Ectodermal cell (in vitro differentiated cells): ENCODE results near the gene SIGLEC1.
A peak's percentile ranks its signal among the peaks of the same experiment; 100 is the strongest.

Source experiments
- H3K27ac ChIP-seq: 2 replicates; pipeline ENCODE4 v1.7.0; 2013; ENCODE audit warnings: mild to moderate bottlenecking, low read depth, low read length; ENCODE audit not compliant: insufficient read depth, poor library complexity, severe bottlenecking
- H3K27me3 ChIP-seq: 2 replicates; pipeline ENCODE4 v1.7.0; 2013; ENCODE audit warnings: mild to moderate bottlenecking, low read length; ENCODE audit not compliant: insufficient read depth, control insufficient read depth, poor library complexity, severe bottlenecking
- H3K36me3 ChIP-seq: one replicate; pipeline ENCODE4 v1.7.0; 2013; ENCODE audit warnings: low read length; ENCODE audit not compliant: control insufficient read depth, insufficient read depth
- H3K4me1 ChIP-seq: one replicate; pipeline ENCODE4 v1.7.0; 2013; ENCODE audit warnings: low read length; ENCODE audit not compliant: control insufficient read depth, insufficient read depth
- H3K4me3 ChIP-seq: 2 replicates; pipeline ENCODE4 v1.7.0; 2013; ENCODE audit warnings: low read depth, low read length, control low read depth; ENCODE audit not compliant: insufficient read depth
- H3K9me3 ChIP-seq: 2 replicates; pipeline ENCODE4 v1.7.0; 2013; ENCODE audit warnings: mild to moderate bottlenecking, low read length, moderate library complexity; ENCODE audit not compliant: control insufficient read depth
- WGBS, 2 experiments: methylation state at CpG; one replicate each; pipeline ENCODE4 v1.1.7; 2013; ENCODE audit warnings: missing lambda C conversion rate in 2 of 2; 5-methylcytosine and 5-hydroxymethylcytosine counted together

The SIGLEC1 gene

GRCh38 chr20:3680701-3681351 lies 31.6 kb downstream of the SIGLEC1 start:
- 68 to 69% methylated on average over 15 of the region's 15 CpGs for WGBS, 2 experiments
- peaks cover 7% of the 10 kb centered on the region for H3K4me1 ChIP-seq
- H3K27ac ChIP-seq: no peak overlapping the region
- peaks cover 35% of the 10 kb centered on the region for H3K27me3 ChIP-seq
- H3K9me3 ChIP-seq: no peaks in the 10 kb centered on the region
- H3K36me3 ChIP-seq: no peaks in the 10 kb centered on the region
- peak overlapping the region; percentile 42 for H3K4me3 ChIP-seq

- Histone ChIP-seq H3K4me1 (peaks cover 7% of the 10 kb centered on the region), H3K9me3 (no peaks in the 10 kb centered on the region), H3K27ac (no peak overlapping the region), H3K4me3 (no peak overlapping the region), H3K27me3 (peaks cover 31% of the 10 kb centered on the region), H3K36me3 (no peaks in the 10 kb centered on the region)
- 80% methylated on average over 18 of the region's 18 CpGs for WGBS, 2 experiments
Observed at GRCh38 chr20:3679749-3680700, 32.4 kb downstream of the SIGLEC1 start.

DNA sequence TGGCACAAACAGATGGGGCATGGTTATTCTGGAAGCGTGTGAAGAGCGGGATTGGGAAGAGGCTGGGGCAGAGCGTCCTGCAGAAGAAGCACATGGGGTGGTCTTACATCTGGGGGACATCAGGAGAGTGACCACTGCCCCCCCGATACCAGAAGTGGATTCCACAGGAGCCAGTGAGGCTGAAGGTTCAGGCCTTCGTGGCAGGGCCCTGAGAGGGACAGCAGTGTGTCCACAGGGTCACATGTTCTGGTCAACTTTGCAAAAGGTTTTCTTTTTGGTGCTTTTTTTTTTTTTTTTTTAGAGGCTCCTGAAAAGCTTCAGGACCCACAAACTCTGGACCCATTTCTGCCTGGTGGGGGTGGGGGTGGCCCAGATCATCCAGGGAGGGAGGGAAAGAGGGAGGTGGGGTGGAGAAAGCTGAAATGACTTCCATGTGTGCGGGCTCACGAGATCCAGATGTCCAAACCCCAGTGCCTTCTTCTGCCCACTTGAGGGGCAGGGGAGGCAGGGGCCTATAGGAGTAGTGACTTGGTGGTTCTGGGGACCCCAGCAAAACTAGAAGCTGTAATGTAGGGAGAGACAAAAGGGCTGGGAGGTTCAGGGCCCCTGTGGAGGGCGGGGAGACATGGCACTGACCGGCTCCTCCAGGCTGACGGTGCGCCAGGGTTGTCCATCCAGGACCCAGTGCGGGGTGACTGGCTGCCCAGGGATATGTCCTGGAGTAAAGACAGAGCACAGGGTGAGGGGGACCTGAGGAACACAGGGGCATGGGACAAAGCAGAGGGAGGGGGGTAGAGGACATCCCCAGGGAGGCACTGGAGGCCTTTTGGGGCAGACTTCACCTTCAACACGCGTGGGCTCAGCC lies 33.3 kb downstream of the SIGLEC1 start:
- peaks cover 25% of the 10 kb centered on the region for H3K27me3 ChIP-seq
- 92 to 93% methylated on average over 14 of the region's 14 CpGs for WGBS, 2 experiments
- no peaks in the 10 kb centered on the region for H3K36me3 ChIP-seq
- no peaks in the 10 kb centered on the region for H3K9me3 ChIP-seq
- no peak overlapping the region for H3K4me3 ChIP-seq
- H3K4me1 ChIP-seq: peaks cover 7% of the 10 kb centered on the region
- no peak overlapping the region for H3K27ac ChIP-seq

DNA sequence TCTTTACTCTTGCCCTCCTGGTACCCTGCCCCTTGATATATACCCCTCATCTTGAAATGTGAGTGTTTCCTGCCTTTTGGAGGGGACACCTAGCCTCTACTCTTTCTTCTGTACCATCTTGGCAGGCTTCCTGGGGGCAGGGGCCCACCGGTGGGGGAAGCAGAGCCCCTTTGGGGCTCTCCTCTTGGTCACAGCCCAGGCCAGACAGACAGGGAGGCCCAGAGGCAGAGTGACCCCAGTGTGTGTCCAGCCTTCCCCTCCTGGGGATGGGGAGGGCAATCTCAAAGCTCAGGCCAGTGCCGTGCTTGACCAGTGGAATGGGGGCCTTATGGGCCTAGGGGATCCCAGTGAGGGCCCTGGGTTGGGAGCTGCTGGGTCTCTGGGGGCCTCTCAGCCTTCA lies 34.2 kb downstream of the SIGLEC1 start:
- Histone ChIP-seq H3K27me3 (peaks cover 20% of the 10 kb centered on the region), H3K36me3 (no peaks in the 10 kb centered on the region), H3K4me3 (no peak overlapping the region), H3K4me1 (peaks cover 7% of the 10 kb centered on the region), H3K9me3 (no peaks in the 10 kb centered on the region), H3K27ac (no peak overlapping the region)
- WGBS, 2 experiments: 85 to 95% methylated on average over 2 of the region's 2 CpGs

DNA sequence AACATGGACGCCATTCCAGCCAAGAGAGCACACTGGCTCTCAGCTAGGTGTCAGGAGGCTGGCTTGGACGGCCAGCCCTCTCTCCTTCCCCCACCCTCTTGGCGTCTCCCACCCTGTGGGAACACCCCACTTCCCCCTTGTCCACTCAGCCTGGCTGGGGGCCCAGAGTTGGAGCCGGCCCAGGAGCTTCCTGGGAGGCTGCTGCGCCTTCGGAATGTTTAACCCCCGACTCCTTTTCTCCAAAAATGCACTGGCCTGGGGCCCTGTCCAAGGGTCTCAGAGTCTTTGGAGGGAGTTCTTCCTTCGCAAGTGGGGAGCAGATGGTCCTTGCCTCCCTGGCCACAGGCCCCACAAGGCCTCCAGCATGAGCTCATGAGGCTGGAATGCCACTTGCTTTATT lies 34.7 kb downstream of the SIGLEC1 start:
- Histone ChIP-seq H3K4me3 (no peak overlapping the region), H3K4me1 (peaks cover 7% of the 10 kb centered on the region), H3K27me3 (peaks cover 18% of the 10 kb centered on the region), H3K9me3 (no peaks in the 10 kb centered on the region), H3K27ac (no peak overlapping the region), H3K36me3 (no peaks in the 10 kb centered on the region)
- WGBS, 2 experiments: 86 to 87% methylated on average over 8 of the region's 8 CpGs

GRCh38 chr20:3674995-3675900 lies 37.2 kb downstream of the SIGLEC1 start:
- H3K4me3 ChIP-seq: no peak overlapping the region
- H3K36me3 ChIP-seq: no peaks in the 10 kb centered on the region
- WGBS, 2 experiments: 76 to 77% methylated on average over 13 of the region's 13 CpGs
- H3K4me1 ChIP-seq: peaks cover 3% of the 10 kb centered on the region
- H3K27me3 ChIP-seq: no peaks in the 10 kb centered on the region
- no peaks in the 10 kb centered on the region for H3K9me3 ChIP-seq
- H3K27ac ChIP-seq: no peak overlapping the region

DNA sequence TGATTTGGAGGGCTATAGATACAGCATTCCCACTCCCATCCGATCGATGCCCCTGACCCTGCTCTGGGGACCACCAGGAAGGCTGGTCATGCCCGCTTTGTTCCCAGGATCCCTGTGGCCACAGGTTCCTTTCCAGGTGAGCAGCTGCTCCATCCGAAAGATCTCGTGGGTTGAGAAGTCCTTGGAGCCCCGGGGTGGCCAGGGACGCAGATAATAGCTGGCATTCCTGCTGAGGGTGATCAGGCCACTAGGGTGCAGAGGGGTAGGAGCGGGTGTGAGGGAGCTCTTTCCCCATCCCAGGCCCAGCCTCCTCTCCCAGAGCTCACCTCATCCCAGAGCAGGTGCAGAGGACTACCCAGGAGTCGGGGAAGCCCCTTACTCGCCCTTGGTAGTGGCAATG lies 38.0 kb downstream of the SIGLEC1 start:
- Histone ChIP-seq H3K36me3 (no peaks in the 10 kb centered on the region), H3K9me3 (no peaks in the 10 kb centered on the region), H3K4me1 (peaks cover 3% of the 10 kb centered on the region), H3K4me3 (no peak overlapping the region), H3K27me3 (no peaks in the 10 kb centered on the region), H3K27ac (no peak overlapping the region)
- WGBS, 2 experiments: 90% methylated on average over 10 of the region's 10 CpGs

DNA sequence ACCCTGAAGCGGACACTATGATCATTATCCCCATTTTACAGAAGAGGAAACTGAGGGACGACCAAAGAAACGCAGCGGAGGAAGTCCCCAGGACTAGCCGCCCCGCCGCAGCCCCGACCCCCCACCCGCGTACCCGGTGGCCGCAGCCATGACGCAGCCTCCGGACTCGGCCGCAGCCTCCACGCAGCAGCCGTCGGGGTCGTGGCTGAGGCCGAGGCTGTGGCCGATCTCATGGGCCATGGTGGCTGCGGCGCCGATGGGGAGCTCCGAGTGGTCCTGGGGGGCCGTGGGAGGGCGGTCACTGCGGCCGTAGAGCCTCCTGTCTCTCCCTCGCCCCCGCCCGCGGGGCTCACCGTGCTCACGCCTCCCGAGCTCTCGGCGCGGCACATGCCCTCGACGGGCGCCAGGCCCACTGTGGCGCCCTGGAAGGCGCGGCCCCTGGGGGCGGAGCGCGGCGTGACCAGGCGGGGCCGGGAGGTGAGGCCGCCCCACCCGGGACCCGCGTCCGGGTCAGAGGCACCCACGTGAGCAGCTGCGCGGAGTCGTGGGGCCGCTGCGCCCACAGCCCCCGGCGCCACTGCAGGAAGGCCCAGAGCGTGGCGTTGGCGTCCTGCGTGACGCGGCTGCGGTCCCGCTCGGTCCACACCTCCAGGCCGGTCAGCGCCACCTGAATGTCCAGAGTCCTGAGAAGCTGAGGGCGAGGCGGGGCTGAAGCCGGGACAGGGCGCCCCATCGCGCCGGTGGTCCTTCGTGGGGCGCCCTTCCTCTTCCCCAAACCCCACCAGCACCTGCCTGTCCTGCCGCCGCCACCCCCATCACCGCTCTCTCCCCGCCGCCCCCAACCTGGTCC lies 39.0 kb downstream of the SIGLEC1 start:
- Histone ChIP-seq H3K4me3 (no peak overlapping the region), H3K9me3 (no peaks in the 10 kb centered on the region), H3K4me1 (peaks cover 3% of the 10 kb centered on the region), H3K27me3 (no peaks in the 10 kb centered on the region), H3K27ac (no peak overlapping the region), H3K36me3 (no peaks in the 10 kb centered on the region)
- 95% methylated on average over 90 of the region's 90 CpGs for WGBS, 2 experiments
